HCT116 (cell line): ENCODE results near the gene CYP2C8. TPM values are rescaled to one million over a fixed set of nuclear protein-coding genes. Genes with fewer than 3 reads are reported as not detected.

Source experiments
- ATAC-seq: fragments of 200-7000 bp; cut with Tn5 transposase; 2 replicates; pipeline ENCODE4 v1.9.1; 2020; ENCODE audit warnings: mild to moderate bottlenecking, moderate library complexity
- BruUV-seq: library from RNA; stranded (reverse); fragments of 400-500 nt; replicated peaks from 2 replicates; lab custom pipeline; 2021; lab: Mats Ljungman, UMichigan
- CTCF ChIA-PET: fragments of 300-600 bp; sonication (Branson Sonifier 250); formaldehyde crosslinking; loops from one replicate; lab custom pipeline; 2021; ENCODE audit warnings: antibody characterized with exemption; lab: Charles Lee
- POLR2A ChIA-PET: fragments of 300-600, 350-600 bp; sonication (Branson Sonifier 250); formaldehyde crosslinking; loops from one replicate; lab custom pipeline; 2021; ENCODE audit warnings: antibody characterized with exemption; lab: Charles Lee
- RAD21 ChIA-PET, 2 experiments: fragments of 300-600 bp; sonication (Branson Sonifier 250); formaldehyde crosslinking; loops; one replicate each; lab custom pipeline; 2023; ENCODE audit warnings: low total read pairs in 2 of 2; ENCODE audit not compliant: uncharacterized antibody in 2 of 2, unreplicated experiment in 2 of 2, low non-redundant PET in 1 of 2; lab: Charles Lee
- DNase-seq: peaks from one replicate; pipeline ENCODE4 v3.0.0-alpha.2; 2010; ENCODE audit warnings: low read depth, low spot score
- H2AFZ ChIP-seq: fragments of 200-600 bp; shearing (Covaris generic), sonication (generic); 2 replicates; pipeline ENCODE4 v1.6.1; 2017; ENCODE audit warnings: low read depth, mixed run types, mixed read lengths, antibody characterized with exemption, low read length; ENCODE audit not compliant: poor library complexity, severe bottlenecking
- H3K27ac ChIP-seq: 2 replicates; pipeline ENCODE4 v1.5.1; 2012; ENCODE audit warnings: low read depth, low read length
- H3K27me3 ChIP-seq: fragments of 200-600 bp; sonication (generic); 2 replicates; pipeline ENCODE4 v1.6.1; 2016; ENCODE audit warnings: mixed run types, low read length, mixed read lengths; ENCODE audit not compliant: insufficient read depth
- H3K36me3 ChIP-seq, 2 experiments: fragments of 200-500 bp in 1 of 2; fragments of 200-600 bp in 1 of 2; sonication (Bioruptor generic) in 1 of 2; sonication (generic) in 1 of 2; 2 replicates each; pipeline versions ENCODE4 v1.5.1 to v1.6.1; 2014 to 2016; ENCODE audit warnings: low read length in 2 of 2, inconsistent platforms in 1 of 2, mixed read lengths in 1 of 2, mixed run types in 1 of 2; ENCODE audit not compliant: insufficient read depth in 2 of 2, control insufficient read depth in 1 of 2
- H3K4me1 ChIP-seq, 2 experiments: fragments of 200-600 bp in 1 of 2; sonication (generic) in 1 of 2; 2 replicates each; pipeline versions ENCODE4 v1.5.1 to v1.6.1; 2012 to 2017; ENCODE audit warnings: low read length in 2 of 2, inconsistent platforms in 1 of 2, mild to moderate bottlenecking in 1 of 2, mixed read lengths in 1 of 2, mixed run types in 1 of 2, moderate library complexity in 1 of 2; ENCODE audit not compliant: insufficient read depth in 2 of 2, control insufficient read depth in 1 of 2
- H3K4me2 ChIP-seq: fragments of 200-600 bp; sonication (generic); 2 replicates; pipeline ENCODE4 v1.6.1; 2017; ENCODE audit warnings: mixed run types, low read length, mixed read lengths
- H3K4me3 ChIP-seq, 2 experiments: fragments of 200-600 bp in 1 of 2; sonication (generic) in 1 of 2; replicated peaks in 1 of 2; 2 replicates each; pipeline ENCODE4 v1.5.1; 2011 to 2016; ENCODE audit warnings: low read length in 2 of 2, control low read depth in 1 of 2, low read depth in 1 of 2, mild to moderate bottlenecking in 1 of 2, mixed read lengths in 1 of 2, mixed run types in 1 of 2
- H3K79me2 ChIP-seq: fragments of 200-600 bp; sonication (generic); 2 replicates; pipeline ENCODE4 v1.6.1; 2017; ENCODE audit warnings: mild to moderate bottlenecking, mixed run types, low read length, moderate library complexity, mixed read lengths; ENCODE audit not compliant: insufficient read depth
- H3K9ac ChIP-seq: fragments of 200-600 bp; sonication (generic); 2 replicates; pipeline ENCODE4 v1.6.1; 2016; ENCODE audit warnings: low read length, mixed read lengths
- H3K9me2 ChIP-seq: fragments of 200-600 bp; sonication (generic), shearing (Covaris generic); 2 replicates; pipeline ENCODE4 v1.6.1; 2017; ENCODE audit warnings: mixed run types, mild to moderate bottlenecking, moderate library complexity; ENCODE audit not compliant: insufficient read depth
- H3K9me3 ChIP-seq, 2 experiments: fragments of 200-500 bp in 1 of 2; fragments of 200-600 bp in 1 of 2; sonication (Bioruptor generic) in 1 of 2; sonication (generic) in 1 of 2; 2 replicates each; pipeline ENCODE4 v1.6.1; 2014 to 2017; ENCODE audit warnings: low read length in 2 of 2, mixed read lengths in 2 of 2, inconsistent platforms in 1 of 2, low read depth in 1 of 2, mild to moderate bottlenecking in 1 of 2, mixed run types in 1 of 2, moderate library complexity in 1 of 2; ENCODE audit not compliant: control insufficient read depth in 1 of 2, insufficient read depth in 1 of 2
- H4K20me1 ChIP-seq: fragments of 200-600 bp; sonication (generic), shearing (Covaris generic); 2 replicates; pipeline ENCODE4 v1.6.1; 2017; ENCODE audit warnings: mixed run types, mild to moderate bottlenecking, moderate library complexity; ENCODE audit not compliant: insufficient read depth
- CBX3 ChIP-seq: IDR thresholded peaks from 2 replicates; pipeline ENCODE4 v1.6.1; 2012; ENCODE audit warnings: low read depth
- CTCF ChIP-seq, 3 experiments: fragments of 200-600 bp in 1 of 3; sonication (generic) in 1 of 3; IDR thresholded peaks in 2 of 3; conservative IDR thresholded peaks in 1 of 3; 2 replicates each; pipeline ENCODE4 v1.5.1; 2012 to 2017; ENCODE audit warnings: low read depth in 2 of 3, low read length in 2 of 3, antibody characterized with exemption in 1 of 3, borderline replicate concordance in 1 of 3, control low read depth in 1 of 3, mild to moderate bottlenecking in 1 of 3, mixed read lengths in 1 of 3, mixed run types in 1 of 3, moderate library complexity in 1 of 3; ENCODE audit not compliant: insufficient read depth in 1 of 3
- EGR1 ChIP-seq: IDR thresholded peaks from 2 replicates; pipeline ENCODE4 v1.6.1; 2012; ENCODE audit warnings: low read depth
- ELF1 ChIP-seq: IDR thresholded peaks from 2 replicates; pipeline ENCODE4 v1.6.1; 2012; ENCODE audit warnings: low read depth, borderline replicate concordance
- FOSL1 ChIP-seq: IDR thresholded peaks from 2 replicates; pipeline ENCODE4 v1.6.1; 2012; ENCODE audit warnings: low read depth
- JUND ChIP-seq: IDR thresholded peaks from 2 replicates; pipeline ENCODE4 v1.6.1; 2012
- REST ChIP-seq: IDR thresholded peaks from 2 replicates; pipeline ENCODE4 v1.6.1; 2012; ENCODE audit warnings: low read depth
- SIN3A ChIP-seq: IDR thresholded peaks from 2 replicates; pipeline ENCODE4 v1.6.1; 2012; ENCODE audit warnings: low read depth
- intact Hi-C: fragments of 100-400 bp; cut with micrococcal nuclease; formaldehyde crosslinking; loops from 2 replicates; pipeline ENCODE4 v1.10.0; 2022
- total RNA-seq: library from RNA; stranded (reverse); gene quantifications from one replicate; pipeline ENCODE4 v1.2.1, GENCODE V29; 2021; ENCODE audit not compliant: unreplicated experiment

CYP2C8 gene
- total RNA-seq, 1 experiment from 2014 or later, result 0.47 TPM

DNA sequence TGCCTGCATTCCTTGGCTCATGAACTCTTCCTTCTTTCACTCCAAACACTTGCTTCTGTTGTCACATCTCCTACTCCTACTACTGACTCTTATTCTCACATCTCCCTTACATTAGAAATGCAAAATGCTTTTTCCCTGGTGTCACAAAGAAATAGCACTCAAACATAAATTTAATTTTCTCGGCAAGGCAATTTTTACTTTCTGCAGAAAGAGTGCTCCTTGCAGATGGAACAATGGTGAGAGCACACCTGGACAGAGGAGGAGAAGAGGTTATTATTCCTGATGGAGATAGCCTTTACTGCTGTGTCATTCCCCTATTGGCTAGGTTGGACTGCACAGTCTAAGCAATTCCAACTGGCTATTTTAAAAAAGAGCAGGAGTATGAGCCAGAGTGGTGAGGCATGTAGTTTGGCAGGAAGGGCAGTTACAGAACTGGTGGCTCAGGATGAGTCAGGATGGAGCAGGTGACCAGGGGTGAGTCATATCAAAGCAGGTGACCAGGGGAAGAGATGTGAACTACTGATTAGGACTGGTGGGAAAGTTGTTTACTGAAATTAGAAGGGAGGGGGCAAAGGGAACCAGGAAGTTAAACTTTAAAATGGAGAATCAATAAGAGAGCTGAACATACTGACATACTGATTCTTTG lies 77.9 kb downstream of the CYP2C8 start:
- H3K27me3 ChIP-seq, result no peaks in the 10 kb centered on the region
- DNase-seq (peak; percentile 37), ATAC-seq (peak; percentile 76)
- H3K79me2 ChIP-seq, result no peaks in the 10 kb centered on the region
- no peaks in the 10 kb centered on the region for H3K9me2 ChIP-seq
- TF ChIP-seq REST (no peak), CBX3 (peak; percentile 83; the same call in 1 of the 2 replicates), EGR1 (no peak), JUND (peak; percentile 65), FOSL1 (peak; percentile 65), SIN3A (no peak), CTCF (IDR thresholded peaks at IDR 0.05 in 2 of 3, conservative IDR thresholded peaks at IDR 0.05 in 1 of 3; ENCODE audit: borderline replicate concordance in 1 of 3, insufficient read depth in 1 of 3, low read depth in 2 of 3, low read length in 2 of 3) (no peak), ELF1 (no peak)
- peaks cover 0 to 9% of the 10 kb centered on the region in 2 experiments; a peak in 1 of 4 replicates for H3K4me1 ChIP-seq
- CTCF ChIA-PET, result no interaction called here
- POLR2A ChIA-PET, result no interaction called here
- H3K36me3 ChIP-seq, result no peaks in the 10 kb centered on the region
- H4K20me1 ChIP-seq, result no peaks in the 10 kb centered on the region
- no peak overlapping the region for H3K9ac ChIP-seq
- no peak overlapping the region for H3K27ac ChIP-seq
- H3K9me3 ChIP-seq, result no peaks in the 10 kb centered on the region
- H3K4me2 ChIP-seq, result no peak overlapping the region
- H3K4me3 ChIP-seq, result no peak overlapping the region
- no TSS peak for BruUV-seq
- intact Hi-C loops, result no loop called here
- no peak overlapping the region for H2AFZ ChIP-seq
- RAD21 ChIA-PET, result no interaction called here
